Loucy (cell line): Measurements from ENCODE around the gene GALNT9.

Source experiments
- H2AFZ ChIP-seq: fragments of 200-600 bp; sonication (generic); 2 replicates; pipeline ENCODE4 v1.6.0; 2016; ENCODE audit warnings: antibody characterized with exemption, mild to moderate bottlenecking, low read length, moderate library complexity
- H3F3A ChIP-seq: fragments of 200-600 bp; 2 replicates; pipeline ENCODE4 v1.6.0; 2016; ENCODE audit warnings: antibody characterized with exemption, low read depth, mild to moderate bottlenecking
- H3K27me3 ChIP-seq: fragments of 200-600 bp; sonication (generic); 2 replicates; pipeline ENCODE4 v1.6.1; 2014; ENCODE audit warnings: low read length, mild to moderate bottlenecking; ENCODE audit not compliant: insufficient read depth, poor library complexity, severe bottlenecking
- H3K36me3 ChIP-seq: fragments of 200-600 bp; sonication (generic); 2 replicates; pipeline ENCODE4 v1.6.1; 2016; ENCODE audit warnings: low read length; ENCODE audit not compliant: insufficient read depth
- H3K4me1 ChIP-seq: fragments of 200-600 bp; sonication (generic); 2 replicates; pipeline ENCODE4 v1.5.1; 2014; ENCODE audit warnings: low read length, mild to moderate bottlenecking; ENCODE audit not compliant: insufficient read depth, poor library complexity, severe bottlenecking
- H3K4me2 ChIP-seq: fragments of 200-600 bp; sonication (generic); 2 replicates; pipeline ENCODE4 v1.6.0; 2014; ENCODE audit warnings: antibody characterized with exemption, low read length, low read depth, mild to moderate bottlenecking; ENCODE audit not compliant: poor library complexity, severe bottlenecking
- H3K4me3 ChIP-seq: fragments of 200-600 bp; sonication (generic); 2 replicates; pipeline ENCODE4 v1.5.1; 2014; ENCODE audit warnings: low read length, mild to moderate bottlenecking, mixed read lengths; ENCODE audit not compliant: poor library complexity, severe bottlenecking
- H3K79me2 ChIP-seq: fragments of 200-600 bp; sonication (generic); 2 replicates; pipeline ENCODE4 v1.6.1; 2014; ENCODE audit warnings: low read length; ENCODE audit not compliant: insufficient read depth
- H3K9ac ChIP-seq: fragments of 200-600 bp; sonication (generic); 2 replicates; pipeline ENCODE4 v1.6.0; 2014; ENCODE audit warnings: mild to moderate bottlenecking, low read depth, low read length, moderate library complexity; ENCODE audit not compliant: poor library complexity, severe bottlenecking
- H3K9me2 ChIP-seq: fragments of 200-600 bp; sonication (generic); replicated peaks from 2 replicates; pipeline ENCODE4 v1.6.1; 2016; ENCODE audit warnings: low read depth, low read length, mixed read lengths
- H3K9me3 ChIP-seq: fragments of 200-600 bp; sonication (generic); 2 replicates; pipeline ENCODE4 v1.6.1; 2014; ENCODE audit warnings: mild to moderate bottlenecking, antibody characterized with exemption, low read length, low read depth; ENCODE audit not compliant: insufficient read depth
- H4K20me1 ChIP-seq: fragments of 200-600 bp; sonication (generic); 2 replicates; pipeline ENCODE4 v1.6.0; 2014; ENCODE audit warnings: antibody characterized with exemption, low read length, mild to moderate bottlenecking; ENCODE audit not compliant: insufficient read depth, poor library complexity, severe bottlenecking
- CTCF ChIP-seq: fragments of 200-600 bp; sonication (generic); conservative IDR thresholded peaks from 2 replicates; pipeline ENCODE4 v1.5.1; 2014; ENCODE audit warnings: mild to moderate bottlenecking, antibody characterized with exemption, low read length
- EZH2phosphoT487 ChIP-seq: fragments of 200-600 bp; IDR thresholded peaks from 2 replicates; pipeline ENCODE4 v1.6.1; 2018; ENCODE audit warnings: antibody characterized with exemption, mild to moderate bottlenecking, moderate library complexity, borderline replicate concordance

Gene GALNT9

GRCh38 chr12:132328282-132329029, 933 bp downstream of the GALNT9 start:
- peak overlapping the region; percentile 67 for H3K4me3 ChIP-seq
- H2AFZ ChIP-seq: 0 out of 2 replicates have a peak overlapping the region, but pooled peaks have one; percentile 86
- TF ChIP-seq EZH2phosphoT487: no peak
- no peak for TF ChIP-seq CTCF
- no peaks in the 10 kb centered on the region for H3K36me3 ChIP-seq
- H3K27me3 ChIP-seq: no peaks in the 10 kb centered on the region
- peak overlapping the region; percentile 58 for H3K9ac ChIP-seq
- H3K9me3 ChIP-seq: no peaks in the 10 kb centered on the region
- H3K4me1 ChIP-seq: peaks cover 21% of the 10 kb centered on the region
- H3F3A ChIP-seq: no peaks in the 10 kb centered on the region
- H3K4me2 ChIP-seq: peak overlapping the region; percentile 77
- H3K9me2 ChIP-seq: no peaks in the 10 kb centered on the region
- H4K20me1 ChIP-seq: no peaks in the 10 kb centered on the region
- no peaks in the 10 kb centered on the region for H3K79me2 ChIP-seq

GRCh38 chr12:132327336-132328171, 1.8 kb downstream of the GALNT9 start:
- no peaks in the 10 kb centered on the region for H3K9me3 ChIP-seq
- H2AFZ ChIP-seq: peak overlapping the region; percentile 86
- no peaks in the 10 kb centered on the region for H3K79me2 ChIP-seq
- peaks cover 21% of the 10 kb centered on the region for H3K4me1 ChIP-seq
- peak overlapping the region; percentile 67 for H3K4me3 ChIP-seq
- no peaks in the 10 kb centered on the region for H3K36me3 ChIP-seq
- no peaks in the 10 kb centered on the region for H3F3A ChIP-seq
- TF ChIP-seq EZH2phosphoT487: no peak
- TF ChIP-seq CTCF: no peak
- no peaks in the 10 kb centered on the region for H3K9me2 ChIP-seq
- peak overlapping the region; percentile 77 for H3K4me2 ChIP-seq
- H3K27me3 ChIP-seq: no peaks in the 10 kb centered on the region
- peak overlapping the region; percentile 58 for H3K9ac ChIP-seq
- no peaks in the 10 kb centered on the region for H4K20me1 ChIP-seq

DNA sequence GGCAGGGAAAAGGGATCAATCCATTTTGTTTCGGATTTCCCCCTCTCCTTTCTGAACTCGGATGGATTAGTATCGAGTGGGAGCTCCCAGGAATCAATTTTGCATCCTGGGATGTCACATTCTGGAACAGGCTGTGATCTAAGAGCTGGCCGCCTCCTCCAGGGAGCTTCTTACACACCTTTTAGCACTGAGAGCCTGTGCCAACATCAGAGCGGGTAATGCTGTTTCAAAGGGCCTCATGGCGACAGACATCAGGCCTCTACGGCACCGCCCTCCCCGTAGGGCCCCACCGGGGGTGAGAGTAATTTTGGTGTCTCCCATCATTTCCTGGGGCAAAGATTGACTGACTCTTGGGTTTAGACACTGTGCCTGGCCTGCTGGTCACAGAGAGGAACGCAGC, 2.7 kb downstream of the GALNT9 start:
- Histone ChIP-seq H3K9me3 (no peaks in the 10 kb centered on the region), H3K9ac (peak overlapping the region; percentile 58), H3K27me3 (no peaks in the 10 kb centered on the region), H3K79me2 (no peaks in the 10 kb centered on the region), H2AFZ (no peak overlapping the region), H3F3A (no peaks in the 10 kb centered on the region), H3K9me2 (no peaks in the 10 kb centered on the region), H4K20me1 (no peaks in the 10 kb centered on the region), H3K4me3 (peak overlapping the region; percentile 67), H3K4me1 (peaks cover 21% of the 10 kb centered on the region), H3K4me2 (peak overlapping the region; percentile 77), H3K36me3 (no peaks in the 10 kb centered on the region)
- TF ChIP-seq CTCF (no peak), EZH2phosphoT487 (no peak)
